DMS53 treated with DMSO at 0.1 percent for 48 hours (cell line): ENCODE measurements around the gene IBA57.
"Not testable (repeated sequence)": the region's sequence is repeated elsewhere in the genome, so short reads cannot be mapped to it uniquely, and the experiment has no call there.

ENCODE experiments used
- DNase-seq: peaks from one replicate; lab custom pipeline; 2025; ENCODE audit not compliant: unreplicated experiment; lab: John Stamatoyannopoulos, UW

Gene IBA57

GRCh38 chr1:228170666-228171065 lies 5.1 kb downstream of the IBA57 start:
- DNase-seq = no peak

GRCh38 chr1:228171221-228171891 lies 5.8 kb downstream of the IBA57 start:
- DNase-seq = no peak

- no peak for DNase-seq
Measured at GRCh38 chr1:228172591-228173527, 7.3 kb downstream of the IBA57 start.

GRCh38 chr1:228173528-228174481 lies 8.2 kb downstream of the IBA57 start:
- not testable (repeated sequence) for DNase-seq

- DNase-seq = no peak
Measured at GRCh38 chr1:228174482-228175315, 9.1 kb downstream of the IBA57 start.

- no peak for DNase-seq
Measured at GRCh38 chr1:228175316-228176023, 9.9 kb downstream of the IBA57 start.

- DNase-seq = no peak
Measured at GRCh38 chr1:228176024-228176395, 10.4 kb downstream of the IBA57 start.

GRCh38 chr1:228176461-228177182 lies 11.0 kb downstream of the IBA57 start:
- no peak for DNase-seq

GRCh38 chr1:228177183-228177475 lies 11.5 kb downstream of the IBA57 start:
- DNase-seq = no peak

GRCh38 chr1:228177721-228178710 lies 12.4 kb downstream of the IBA57 start:
- DNase-seq = no peak

- DNase-seq = no peak
Measured at GRCh38 chr1:228178737-228179684, 13.4 kb downstream of the IBA57 start.

- DNase-seq = no peak
Measured at GRCh38 chr1:228180271-228180958, 14.8 kb downstream of the IBA57 start.

GRCh38 chr1:228180959-228181644 lies 15.5 kb downstream of the IBA57 start:
- DNase-seq = no peak

GRCh38 chr1:228181645-228182034 lies 16.0 kb downstream of the IBA57 start:
- DNase-seq = no peak

- DNase-seq = no peak
Measured at GRCh38 chr1:228182296-228183030, 16.9 kb downstream of the IBA57 start.
